ENCODE measurements around the gene DAAM1.

The DAAM1 gene

DNA sequence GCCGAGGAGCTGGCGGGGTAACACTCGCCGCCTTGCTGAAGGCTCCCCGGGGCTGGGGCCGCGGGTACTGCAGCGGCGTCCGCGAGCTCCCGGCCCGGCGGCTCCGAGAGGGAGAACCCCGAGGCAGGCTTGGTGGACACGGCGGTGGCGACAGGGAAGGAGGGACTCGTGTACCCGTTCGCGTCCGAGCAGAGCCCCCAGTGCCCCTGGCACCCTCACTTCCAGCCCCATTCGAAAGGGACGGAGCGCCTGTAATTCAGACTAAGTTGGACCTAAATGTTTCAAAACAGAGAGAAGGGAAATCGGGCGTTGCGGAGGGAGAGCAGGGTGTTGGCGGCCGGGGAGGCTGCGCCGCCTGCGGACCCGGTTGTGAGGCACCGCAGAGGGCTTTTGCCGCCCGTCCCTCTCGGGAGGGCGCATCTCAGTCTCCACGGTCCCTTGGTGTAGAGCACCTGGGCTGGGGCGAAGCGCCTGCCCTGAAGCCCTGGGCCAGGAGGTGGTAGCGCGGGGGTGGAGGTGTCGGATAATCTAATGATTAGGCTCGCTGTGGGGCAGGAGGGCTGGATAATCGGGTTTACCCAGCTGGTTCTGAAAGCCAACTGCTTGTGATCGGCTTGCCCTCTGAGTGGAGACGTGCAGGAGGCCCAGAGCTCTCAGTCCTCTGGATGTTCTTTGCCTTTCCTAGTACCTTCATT, 771 bp downstream of the DAAM1 start:
- DNase-seq, result peak; percentile 76

DNA sequence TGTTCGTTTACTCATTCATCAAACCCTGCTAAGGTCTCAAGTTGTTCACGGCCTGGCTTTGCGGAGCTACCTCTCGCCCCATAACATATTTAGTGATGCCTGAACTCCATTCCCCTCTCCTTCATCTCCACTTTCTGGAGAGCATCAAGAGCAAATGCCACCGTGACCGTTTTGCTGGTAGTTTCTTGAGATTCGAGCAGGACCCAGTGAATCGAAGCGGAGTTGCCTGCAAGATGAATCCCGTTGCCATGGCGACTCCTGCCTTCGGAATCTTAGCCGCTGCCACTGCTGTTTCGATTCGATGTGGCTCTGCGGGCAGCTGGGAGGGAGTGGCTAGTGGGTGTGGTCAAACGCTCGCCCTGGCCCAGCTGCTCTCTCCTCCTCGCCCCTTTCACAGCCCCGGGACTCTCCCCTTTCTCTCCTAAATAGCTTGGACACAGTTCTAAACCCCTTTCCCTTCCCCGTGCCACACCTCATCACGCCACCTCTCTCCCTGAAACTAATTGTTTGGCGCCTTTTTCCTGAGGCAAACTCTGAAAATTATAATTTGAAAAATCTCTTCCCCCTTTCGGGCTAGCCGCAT, 1.4 kb downstream of the DAAM1 start:
- peak; percentile 84 for DNase-seq

DNA sequence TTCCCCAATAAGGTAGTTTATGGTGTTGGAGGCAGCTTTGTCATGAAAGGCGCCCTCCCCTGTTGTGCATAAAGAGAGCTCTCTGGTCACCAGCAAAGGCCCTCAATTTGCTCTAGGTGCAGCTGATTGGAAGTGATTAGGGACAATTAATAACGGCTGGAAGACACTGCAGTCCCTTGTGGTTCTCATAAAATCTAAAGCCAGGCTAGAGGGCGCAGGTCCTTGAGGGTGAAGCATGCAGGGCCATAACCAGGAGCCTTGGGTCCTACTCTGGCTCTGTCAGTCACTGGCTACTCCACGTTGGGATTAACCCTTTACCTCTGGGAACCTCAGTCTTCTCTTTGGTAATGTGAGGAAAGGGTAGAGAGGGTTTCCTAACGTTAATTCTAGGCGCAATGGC, 1.9 kb downstream of the DAAM1 start:
- no peak for DNase-seq

DNA sequence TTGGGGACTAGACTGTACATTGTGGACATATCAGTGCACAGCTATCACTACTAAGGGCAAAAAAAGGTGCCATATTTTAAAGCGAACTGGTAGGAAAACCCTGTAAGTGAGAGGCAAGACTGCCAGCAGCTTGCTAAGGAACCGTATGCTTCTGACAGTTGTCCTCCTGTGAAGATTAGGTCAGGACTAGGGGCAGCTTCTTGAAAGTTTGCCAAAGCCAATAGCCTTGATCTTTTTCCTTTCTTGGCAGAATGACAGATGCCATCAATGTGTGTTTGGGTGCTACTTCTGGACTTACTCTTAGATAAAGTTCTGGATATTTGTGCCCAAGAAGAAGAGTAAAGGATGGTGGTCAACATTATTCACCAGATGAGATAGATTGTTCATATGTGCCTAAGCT, 7.4 kb downstream of the DAAM1 start:
- no peak for DNase-seq

DNA sequence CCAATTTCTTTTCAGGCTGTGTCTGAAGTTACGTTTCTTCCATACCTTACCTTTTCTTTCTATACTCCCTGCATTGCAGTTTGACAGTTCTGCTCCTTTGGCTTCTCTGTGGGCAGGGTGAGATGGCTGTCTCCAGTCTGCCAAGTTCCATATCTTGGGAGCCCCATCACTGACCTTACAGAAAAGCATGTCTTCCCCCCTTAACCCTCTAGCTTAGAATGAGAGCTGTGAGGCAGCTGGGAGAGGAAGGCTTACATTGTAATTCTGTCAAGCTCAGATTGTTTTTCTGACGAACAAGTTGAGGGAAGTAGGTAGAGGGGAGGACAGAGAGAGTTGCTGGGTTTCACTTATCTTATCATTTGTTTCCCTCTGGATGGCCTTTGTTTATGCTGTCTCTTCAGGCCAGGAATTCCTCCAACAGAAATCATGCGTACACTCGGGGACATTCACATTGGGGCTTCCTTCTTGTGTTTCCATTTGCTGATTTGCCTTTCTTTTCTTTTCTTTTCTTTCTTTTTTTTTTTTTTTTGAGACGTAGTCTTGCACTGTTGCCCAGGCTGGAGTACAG, 9.3 kb downstream of the DAAM1 start:
- DNase-seq, result no peak

DNA sequence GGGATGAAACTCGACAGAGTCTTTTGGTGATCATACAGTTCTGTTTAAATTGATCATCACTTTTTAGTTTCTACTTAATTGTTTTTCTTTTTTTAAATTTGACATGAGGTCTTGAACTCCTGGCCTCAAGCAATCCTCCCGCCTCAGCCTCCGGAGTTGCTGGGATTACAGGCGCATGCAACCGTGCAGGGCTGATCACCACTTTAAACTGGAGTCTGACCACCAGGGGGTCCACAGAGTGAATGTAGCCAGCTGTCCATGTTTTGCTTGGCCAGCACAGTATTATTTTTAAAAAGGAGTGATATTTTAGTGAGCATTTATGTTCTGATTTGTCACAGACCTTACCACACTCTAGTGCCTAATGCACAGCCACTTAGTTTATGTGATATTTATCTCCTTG, 10.7 kb downstream of the DAAM1 start:
- no peak for DNase-seq

DNA sequence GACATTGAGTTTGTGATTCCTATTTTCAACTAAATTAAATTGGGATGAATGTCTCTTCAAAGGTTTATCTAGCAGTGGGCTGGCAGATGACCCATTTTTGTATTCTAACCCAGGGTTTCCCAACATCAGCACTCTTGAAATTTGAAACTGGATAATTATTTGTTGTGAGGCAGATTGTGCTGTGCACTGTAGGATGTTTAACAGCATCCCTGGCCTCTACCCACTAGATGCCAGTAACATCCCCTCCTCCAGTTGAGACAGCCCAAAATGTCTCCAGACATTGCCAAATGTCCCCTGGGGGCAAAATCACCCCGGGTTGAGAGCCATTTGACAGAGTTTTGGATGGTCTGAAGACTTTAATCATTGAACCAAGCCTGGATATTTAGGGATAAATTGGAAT, 11.1 kb downstream of the DAAM1 start:
- no peak for DNase-seq

DNA sequence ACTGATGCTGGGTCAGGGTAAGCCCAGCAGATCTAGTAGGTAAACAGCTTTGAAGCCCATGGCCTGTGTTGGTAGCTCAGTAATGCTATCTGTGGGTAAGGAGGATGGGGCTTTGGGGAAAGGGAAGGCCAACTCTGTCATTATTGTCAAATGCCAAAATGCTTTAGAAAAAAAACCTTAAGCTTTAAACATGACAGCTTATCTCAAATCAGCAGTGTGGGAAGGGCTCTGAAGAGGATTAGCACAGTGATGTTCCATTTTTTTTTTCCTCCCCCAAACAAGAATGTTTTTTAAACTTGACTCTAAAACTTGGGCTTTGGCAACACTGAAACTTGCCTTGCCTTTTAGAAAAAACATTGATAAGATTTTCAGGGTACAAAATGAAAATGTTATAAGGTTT, 11.7 kb downstream of the DAAM1 start:
- DNase-seq, result no peak

DNA sequence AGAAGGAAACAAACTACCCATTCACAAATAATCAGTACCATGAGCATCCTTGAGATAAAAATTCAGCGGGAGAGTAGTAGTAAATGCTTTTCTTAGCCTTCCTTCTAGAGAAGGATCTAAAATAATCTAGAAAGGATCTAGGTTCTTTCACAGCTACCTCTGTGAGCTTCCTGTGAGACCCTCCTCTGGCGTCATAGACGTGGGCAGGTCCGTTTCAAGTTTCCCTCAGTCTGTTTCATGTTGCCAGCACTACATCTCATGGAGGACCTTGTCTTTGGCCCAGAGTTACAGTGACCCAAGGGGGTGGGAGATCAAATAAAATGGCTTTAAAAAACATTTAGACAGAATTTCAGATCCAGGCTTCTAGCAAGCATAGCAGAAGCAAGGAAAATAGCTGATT, 13.6 kb downstream of the DAAM1 start:
- no peak for DNase-seq

DNA sequence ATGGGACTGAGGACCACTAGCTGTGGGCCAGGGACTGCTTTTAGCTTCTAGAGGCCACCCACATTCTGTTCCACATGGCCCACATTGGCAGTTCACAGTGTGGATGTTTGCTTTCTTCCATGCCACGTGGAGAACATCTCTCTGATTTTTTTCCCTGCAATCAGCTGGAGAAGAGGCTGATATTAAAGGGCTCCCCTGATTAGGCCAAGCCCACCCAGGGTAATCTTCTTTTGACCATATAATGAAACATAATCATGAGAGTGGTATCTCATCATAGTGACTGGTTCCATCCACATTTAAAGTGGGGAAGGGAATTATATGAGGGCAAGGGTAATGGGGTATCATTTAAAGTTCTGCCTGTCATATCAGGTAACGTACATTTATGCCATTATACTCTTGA, 15.8 kb downstream of the DAAM1 start:
- DNase-seq, result no peak

DNA sequence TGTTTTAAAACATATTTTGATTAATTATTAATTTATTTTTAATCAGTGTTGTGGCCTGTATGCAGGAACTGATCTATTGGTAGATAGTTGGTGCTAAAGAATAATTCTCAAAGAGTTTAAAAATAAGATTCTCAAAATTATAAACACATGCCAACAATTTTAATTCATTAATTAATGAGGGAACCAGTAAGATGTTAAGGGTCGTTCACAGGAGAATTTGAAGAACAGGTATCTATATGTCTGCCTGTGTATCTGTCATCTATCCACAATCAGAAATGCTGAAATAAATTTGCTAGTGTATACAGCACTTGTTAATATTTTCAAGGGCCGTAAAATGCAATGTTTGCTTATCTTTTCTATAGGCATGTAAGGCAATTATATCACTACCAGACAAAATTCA, 18.4 kb downstream of the DAAM1 start:
- DNase-seq, result no peak

DNA sequence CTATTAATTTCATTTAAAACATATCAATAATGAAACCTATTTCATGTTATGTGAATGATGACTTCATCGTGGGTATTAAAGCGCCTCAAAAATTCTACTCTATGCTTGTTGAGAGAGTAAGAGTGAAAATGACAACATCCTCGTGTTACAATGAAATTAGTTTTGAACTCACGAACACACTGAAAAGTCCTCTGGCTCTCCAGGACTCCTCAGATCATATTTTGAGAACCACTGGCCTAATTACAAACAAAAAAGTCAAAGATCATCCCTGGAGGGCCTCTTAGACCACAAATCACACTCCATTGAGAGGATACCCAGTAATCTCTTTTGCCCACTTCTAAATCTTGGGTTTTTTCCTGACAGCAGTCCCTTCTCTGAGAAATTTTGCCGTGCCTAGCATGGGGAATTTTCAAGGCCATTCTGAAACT, 19.1 kb downstream of the DAAM1 start:
- no peak for DNase-seq

DNA sequence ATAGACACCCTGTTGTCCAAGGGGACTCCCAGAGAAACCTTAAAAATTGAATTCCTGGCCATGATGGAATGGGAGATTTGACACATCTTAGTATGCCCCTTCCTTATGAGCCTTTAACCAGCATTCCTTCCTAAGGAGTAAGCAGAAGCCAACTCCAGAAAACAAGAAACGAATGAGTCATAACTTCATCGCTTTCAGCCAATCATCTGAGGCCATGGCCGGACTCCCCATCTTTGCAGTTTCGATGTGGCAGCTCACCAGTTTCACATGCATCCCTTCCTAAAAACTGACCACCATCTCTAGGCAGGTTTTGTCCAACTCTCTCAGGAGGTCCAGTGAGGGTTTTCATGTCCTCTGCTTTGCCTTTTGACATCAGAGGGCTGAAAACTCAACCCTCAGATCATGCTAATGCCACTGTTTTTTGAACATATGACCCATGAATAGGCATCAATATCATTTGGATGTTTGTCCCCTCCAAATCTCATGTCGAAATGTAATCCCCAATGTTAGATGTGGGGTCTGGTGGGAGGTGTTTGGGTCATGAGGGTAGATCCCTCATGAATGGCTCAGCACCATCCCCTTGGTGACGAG, 19.9 kb downstream of the DAAM1 start:
- no peak for DNase-seq

DNA sequence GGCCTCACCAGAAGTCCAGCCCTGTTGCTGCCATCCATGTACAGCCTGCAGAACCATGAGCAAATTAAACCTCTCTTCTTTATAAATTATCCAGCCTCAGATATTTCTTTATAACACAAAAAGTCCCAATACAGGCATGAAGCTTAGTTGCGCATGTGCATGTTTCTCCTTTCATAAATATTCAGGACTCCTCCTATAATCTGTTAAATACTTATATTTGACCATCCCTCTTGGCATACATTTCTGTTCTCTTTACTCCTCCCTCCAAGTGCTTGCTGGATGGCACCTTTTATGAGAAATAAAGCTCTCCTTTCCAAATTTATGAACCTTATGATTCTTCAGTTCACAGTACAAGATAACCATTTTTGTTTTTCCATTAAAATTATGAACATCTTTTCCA, 20.5 kb downstream of the DAAM1 start:
- no peak for DNase-seq

DNA sequence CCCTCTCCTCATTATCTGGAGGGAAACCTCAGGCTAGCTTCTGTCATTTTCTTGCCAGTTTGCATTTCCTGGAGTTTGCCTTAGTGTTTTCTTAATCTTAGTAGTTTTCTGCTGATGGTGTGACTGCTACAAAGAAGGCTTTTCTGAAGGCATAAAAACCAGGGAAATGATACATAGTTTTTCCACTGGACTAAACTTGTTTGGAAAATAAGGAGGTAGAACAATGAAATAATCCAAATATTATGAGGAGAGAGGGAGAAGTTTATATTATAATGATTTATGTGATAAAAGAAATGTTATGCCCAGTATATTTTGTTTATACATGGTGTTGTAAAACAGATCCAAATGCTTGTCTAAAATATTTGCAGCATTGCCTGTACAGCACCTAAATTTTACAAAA, 22.2 kb downstream of the DAAM1 start:
- DNase-seq, result no peak

DNA sequence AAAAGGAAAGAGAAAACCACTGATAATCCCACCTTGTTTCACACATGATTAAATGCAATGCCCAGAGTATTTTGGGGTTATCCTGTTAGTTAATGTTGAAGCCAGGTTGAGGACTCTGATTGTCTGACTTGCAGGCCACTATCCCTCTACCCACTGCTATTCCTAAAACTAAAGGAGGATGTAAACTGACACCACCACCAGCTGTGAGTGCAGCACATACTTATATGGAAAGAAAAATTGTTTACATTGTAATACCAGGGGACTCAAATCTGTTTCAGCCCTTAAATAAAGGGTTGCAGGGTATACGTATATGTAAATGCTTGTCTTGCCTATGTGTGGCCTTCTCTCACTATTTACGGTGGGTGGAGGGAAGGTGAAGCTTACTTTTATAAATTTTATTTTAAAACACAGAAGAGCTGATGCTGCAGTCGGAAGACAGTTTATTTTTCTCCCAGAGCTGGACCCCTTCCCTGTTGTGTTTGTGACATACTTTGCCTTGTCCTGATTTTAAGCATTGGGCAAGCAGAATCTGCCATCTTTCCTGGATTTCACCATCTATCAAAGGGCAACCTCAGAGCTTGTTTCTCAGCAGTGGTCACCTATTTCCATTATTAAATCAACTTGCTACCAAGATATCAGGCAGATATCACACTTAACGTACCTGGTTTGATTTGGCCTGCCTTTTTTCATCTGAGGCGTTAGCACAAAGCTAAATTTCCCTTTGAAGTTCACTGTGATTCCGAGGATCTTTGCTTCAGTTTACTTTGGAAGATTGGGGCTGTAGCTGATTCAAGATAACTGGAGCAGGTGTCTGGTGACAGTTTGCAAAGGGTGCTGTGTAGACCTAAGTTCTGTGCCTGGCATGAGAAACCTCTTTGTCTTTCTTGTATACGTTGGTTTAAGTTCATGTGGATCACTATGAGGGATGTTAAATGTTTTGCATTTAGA, 25.2 kb downstream of the DAAM1 start:
- DNase-seq, result no peak

DNA sequence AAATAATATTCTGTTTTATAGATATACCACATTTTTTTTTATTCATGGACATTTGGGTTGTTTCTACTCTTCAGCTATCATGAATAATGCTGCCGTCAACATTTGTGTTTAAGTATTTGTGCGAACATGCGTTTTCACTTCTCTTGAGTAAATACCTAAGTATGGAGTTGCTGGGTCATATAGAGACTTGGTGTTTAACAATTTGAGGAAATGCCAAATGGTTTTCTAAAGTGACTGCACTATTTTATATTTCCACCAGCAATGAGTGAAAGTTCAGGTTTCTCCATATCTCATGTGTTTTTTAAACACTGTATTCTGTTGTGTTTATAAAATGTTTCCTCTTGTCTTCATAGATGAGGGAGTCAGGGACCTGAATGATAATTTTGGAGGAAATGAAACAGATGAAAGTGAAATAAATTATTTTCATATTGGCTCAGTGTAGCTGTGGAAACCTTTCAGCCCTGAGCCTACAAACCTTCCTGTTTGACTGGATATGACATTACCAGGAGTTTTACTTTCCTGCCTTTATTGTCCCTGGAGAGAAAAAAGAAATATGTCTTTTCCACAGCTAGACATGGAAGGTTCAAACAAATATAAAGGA, 26.3 kb downstream of the DAAM1 start:
- no peak for DNase-seq

DNA sequence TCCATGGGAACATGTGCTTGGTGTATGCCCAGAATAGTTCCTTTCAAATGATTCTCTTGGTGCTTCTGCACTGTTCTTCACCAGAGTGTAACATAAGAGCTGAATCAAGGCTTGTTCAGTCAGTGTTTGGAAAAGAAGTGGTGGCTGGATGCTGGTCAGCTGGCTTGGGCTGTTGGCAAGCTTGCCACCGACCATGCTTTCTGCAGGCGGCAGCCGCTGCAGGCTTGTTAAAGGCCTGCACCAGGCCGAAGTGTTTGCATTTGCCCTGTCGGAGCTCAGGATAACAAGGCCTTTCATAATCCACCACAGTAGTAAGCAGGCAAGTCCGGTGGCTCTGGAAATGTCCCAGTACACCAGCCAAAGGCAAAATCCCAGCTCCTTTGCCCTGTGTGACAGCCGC, 26.9 kb downstream of the DAAM1 start:
- DNase-seq, result peak; percentile 89

DNA sequence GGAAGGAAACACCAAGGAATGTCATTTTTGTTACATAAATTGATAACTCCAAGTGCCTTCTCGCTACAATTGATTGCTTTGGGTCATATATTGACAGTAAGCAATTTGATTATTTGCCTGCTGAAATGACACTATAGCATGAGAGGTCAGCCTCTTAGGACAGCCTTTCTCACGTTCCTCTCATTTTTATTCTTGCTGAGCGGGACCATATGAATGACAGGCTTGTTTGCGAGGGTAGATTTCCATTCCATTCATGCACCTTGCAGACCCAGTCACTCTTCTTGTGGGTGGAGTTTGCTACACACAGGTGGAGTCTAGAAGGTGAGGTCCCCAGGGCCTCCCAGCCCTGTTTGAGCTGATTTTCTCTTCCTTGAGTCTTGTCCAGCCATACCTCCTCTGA, 27.3 kb downstream of the DAAM1 start:
- DNase-seq, result no peak

DNA sequence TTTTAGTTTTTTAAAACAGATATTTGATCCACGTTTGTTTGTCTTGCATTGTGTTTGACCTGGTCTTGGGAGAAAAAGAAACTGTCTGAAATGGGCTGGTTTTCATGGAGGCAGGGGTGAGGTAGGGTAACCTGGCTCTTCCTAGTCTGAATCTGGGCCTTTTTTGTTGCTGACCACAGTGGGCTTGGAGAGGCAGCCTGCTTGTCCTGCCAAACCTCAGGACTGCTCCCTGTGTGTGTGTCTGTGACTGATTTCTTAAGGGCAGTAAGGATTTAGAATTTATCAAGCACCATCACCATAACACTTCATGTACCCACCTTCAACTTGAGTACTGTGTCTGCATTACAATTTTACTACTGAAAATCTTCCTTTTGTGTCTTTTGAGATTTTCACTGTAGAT, 28.5 kb downstream of the DAAM1 start:
- no peak for DNase-seq

DNA sequence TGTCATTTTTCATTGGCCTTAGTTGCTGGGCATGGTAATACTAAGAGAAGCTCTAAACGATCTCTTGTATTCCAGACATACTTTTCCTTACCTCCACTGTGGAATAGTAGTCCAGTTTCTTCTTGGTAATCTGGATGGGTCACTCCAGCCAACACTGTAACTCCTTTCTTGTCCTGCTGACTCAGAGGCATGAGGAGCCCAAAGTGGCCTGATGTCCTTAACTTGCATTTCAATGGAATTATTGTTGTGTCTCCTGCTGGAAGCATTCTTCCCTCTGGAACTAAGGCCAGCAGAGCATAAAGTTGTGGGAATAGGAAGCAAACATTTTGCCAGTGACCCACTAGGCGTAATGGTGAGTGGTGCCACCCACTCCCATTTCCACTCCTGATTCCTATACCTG, 33.1 kb downstream of the DAAM1 start:
- no peak for DNase-seq

DNA sequence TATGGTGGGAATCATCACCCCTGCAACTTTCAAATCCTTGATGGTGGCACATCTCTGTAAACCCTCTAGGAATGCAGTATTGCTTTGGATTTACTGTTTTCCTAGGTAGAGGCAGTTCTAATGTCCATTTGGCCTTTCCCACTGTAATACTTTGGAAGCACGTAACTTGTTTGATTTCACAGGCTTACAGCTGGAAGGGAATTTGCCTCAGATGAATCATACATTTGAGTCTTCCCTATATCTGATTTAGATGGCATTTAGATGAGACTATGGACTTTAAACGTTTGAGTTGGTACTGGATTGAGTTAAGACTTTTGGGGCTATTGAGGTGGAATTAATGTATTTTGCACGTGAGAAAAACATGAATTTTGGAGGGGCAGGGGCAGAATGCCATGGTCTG, 35.9 kb downstream of the DAAM1 start:
- no peak for DNase-seq

DNA sequence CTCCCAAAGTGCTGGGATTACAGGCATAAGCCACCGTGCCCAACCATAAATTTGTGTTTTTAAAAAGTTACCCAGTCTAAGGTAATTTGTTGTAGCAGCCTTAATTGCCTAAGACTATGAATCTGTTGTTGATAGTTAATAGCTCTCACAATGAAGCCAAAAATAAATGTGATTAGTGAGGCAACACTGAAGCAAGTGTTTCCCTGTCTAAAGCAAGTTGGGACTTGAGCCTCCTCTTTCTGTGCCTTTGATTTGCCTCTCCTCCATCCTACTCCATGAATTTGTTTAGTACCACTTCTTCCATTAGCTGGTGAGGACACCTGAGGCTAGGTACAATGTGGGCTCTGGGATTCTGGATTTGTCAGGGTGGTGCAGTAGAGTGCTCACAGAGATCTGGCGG, 36.8 kb downstream of the DAAM1 start:
- no peak for DNase-seq

Data from right forelimb (tissue), 1 donor.